Measurements from ENCODE around the gene ZBTB49. TPM values are rescaled to one million over a fixed set of nuclear protein-coding genes. Genes with fewer than 3 reads are reported as not detected.

ZBTB49 gene
- total and polyA plus RNA-seq, 2 of the 13 experiments (the other 11 are each of a cell fraction or from before 2014, with no cell fraction given), result 3.3 to 4.3 TPM

GRCh38 chr4:4289941-4290850 is at the start of gene ZBTB49, which contains the start of gene LYAR (continued):
- TF ChIP-seq HOMEZ (CRISPR knock-in tag; IDR thresholded peaks at IDR 0.05; ENCODE audit: low read depth) (no peak; the same call in 1 of the 2 replicates), SP140L (CRISPR knock-in tag; IDR thresholded peaks at IDR 0.05; ENCODE audit: borderline replicate concordance) (no peak), ONECUT2 (CRISPR knock-in tag; IDR thresholded peaks at IDR 0.05) (no peak), KAT8 (CRISPR knock-in tag; IDR thresholded peaks at IDR 0.05) (peak; percentile 94), LBX2 (CRISPR knock-in tag; IDR thresholded peaks at IDR 0.05; ENCODE audit: borderline replicate concordance) (no peak), PTBP1 (IDR thresholded peaks at IDR 0.05; ENCODE audit: low read depth, low read length, poor library complexity, severe bottlenecking) (no peak), SIX1 (CRISPR knock-in tag; IDR thresholded peaks at IDR 0.05; ENCODE audit: borderline replicate concordance) (no peak), ZNF746 (CRISPR knock-in tag; IDR thresholded peaks at IDR 0.05) (no peak), ZNF660 (CRISPR knock-in tag; IDR thresholded peaks at IDR 0.05; ENCODE audit: borderline replicate concordance, low read depth) (no peak), TFAP4 (IDR thresholded peaks at IDR 0.05; ENCODE audit: borderline replicate concordance, low read depth) (peak; percentile 81; the same call in 1 of the 2 replicates), CC2D1A (CRISPR knock-in tag; IDR thresholded peaks at IDR 0.05) (no peak), ISL2 (CRISPR knock-in tag; IDR thresholded peaks at IDR 0.05) (peak; percentile 75; the same call in 1 of the 2 replicates), PBX3 (CRISPR knock-in tag; IDR thresholded peaks at IDR 0.05; ENCODE audit: borderline replicate concordance) (0 out of 2 replicates have a peak, but pooled peaks have one; percentile 46), ZNF446 (CRISPR knock-in tag; IDR thresholded peaks at IDR 0.05) (peak; percentile 47; the same call in 1 of the 2 replicates), ZNF460 (CRISPR knock-in tag; IDR thresholded peaks at IDR 0.05; ENCODE audit: borderline replicate concordance) (no peak; the same call in 1 of the 2 replicates), SRSF9 (IDR thresholded peaks at IDR 0.05; ENCODE audit: borderline replicate concordance, insufficient read depth, low read depth, low read length, poor library complexity, severe bottlenecking) (no peak), FUBP1 (CRISPR knock-in tag; IDR thresholded peaks at IDR 0.05; ENCODE audit: borderline replicate concordance) (no peak), TOPORS (CRISPR knock-in tag; IDR thresholded peaks at IDR 0.05) (peak; percentile 94), ZNF17 (CRISPR knock-in tag; IDR thresholded peaks at IDR 0.05) (no peak)
- TF ChIP-seq, protein P1, sequence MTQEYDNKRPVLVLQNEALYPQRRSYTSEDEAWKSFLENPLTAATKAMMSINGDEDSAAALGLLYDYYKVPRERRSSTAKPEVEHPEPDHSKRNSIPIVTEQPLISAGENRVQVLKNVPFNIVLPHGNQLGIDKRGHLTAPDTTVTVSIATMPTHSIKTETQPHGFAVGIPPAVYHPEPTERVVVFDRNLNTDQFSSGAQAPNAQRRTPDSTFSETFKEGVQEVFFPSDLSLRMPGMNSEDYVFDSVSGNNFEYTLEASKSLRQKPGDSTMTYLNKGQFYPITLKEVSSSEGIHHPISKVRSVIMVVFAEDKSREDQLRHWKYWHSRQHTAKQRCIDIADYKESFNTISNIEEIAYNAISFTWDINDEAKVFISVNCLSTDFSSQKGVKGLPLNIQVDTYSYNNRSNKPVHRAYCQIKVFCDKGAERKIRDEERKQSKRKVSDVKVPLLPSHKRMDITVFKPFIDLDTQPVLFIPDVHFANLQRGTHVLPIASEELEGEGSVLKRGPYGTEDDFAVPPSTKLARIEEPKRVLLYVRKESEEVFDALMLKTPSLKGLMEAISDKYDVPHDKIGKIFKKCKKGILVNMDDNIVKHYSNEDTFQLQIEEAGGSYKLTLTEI (CRISPR knock-in tag; conservative IDR thresholded peaks at IDR 0.05), result no peak
